GM13976 (cell line): ENCODE measurements around the gene PER1.

Experiments
- DNase-seq: peaks from one replicate; pipeline ENCODE4 v3.0.0; 2012; ENCODE audit warnings: low spot score
- in situ Hi-C: fragments of 300-500 bp; cut with MboI; formaldehyde crosslinking; loops from one replicate; pipeline ENCODE4 v1.12.0; 2022; ENCODE audit warnings: low sequenced_read_pairs, mixed read lengths, inconsistent platforms; ENCODE audit not compliant: unreplicated experiment
- TF ChIP-seq, protein P1 (sequence below): IDR thresholded peaks from 2 replicates; pipeline ENCODE4 v1.5.1; 2012; ENCODE audit warnings: borderline replicate concordance, mild to moderate bottlenecking; ENCODE audit not compliant: insufficient read depth; ENCODE audit errors: extremely low read depth, missing control alignments, control extremely low read depth

Gene PER1

DNA sequence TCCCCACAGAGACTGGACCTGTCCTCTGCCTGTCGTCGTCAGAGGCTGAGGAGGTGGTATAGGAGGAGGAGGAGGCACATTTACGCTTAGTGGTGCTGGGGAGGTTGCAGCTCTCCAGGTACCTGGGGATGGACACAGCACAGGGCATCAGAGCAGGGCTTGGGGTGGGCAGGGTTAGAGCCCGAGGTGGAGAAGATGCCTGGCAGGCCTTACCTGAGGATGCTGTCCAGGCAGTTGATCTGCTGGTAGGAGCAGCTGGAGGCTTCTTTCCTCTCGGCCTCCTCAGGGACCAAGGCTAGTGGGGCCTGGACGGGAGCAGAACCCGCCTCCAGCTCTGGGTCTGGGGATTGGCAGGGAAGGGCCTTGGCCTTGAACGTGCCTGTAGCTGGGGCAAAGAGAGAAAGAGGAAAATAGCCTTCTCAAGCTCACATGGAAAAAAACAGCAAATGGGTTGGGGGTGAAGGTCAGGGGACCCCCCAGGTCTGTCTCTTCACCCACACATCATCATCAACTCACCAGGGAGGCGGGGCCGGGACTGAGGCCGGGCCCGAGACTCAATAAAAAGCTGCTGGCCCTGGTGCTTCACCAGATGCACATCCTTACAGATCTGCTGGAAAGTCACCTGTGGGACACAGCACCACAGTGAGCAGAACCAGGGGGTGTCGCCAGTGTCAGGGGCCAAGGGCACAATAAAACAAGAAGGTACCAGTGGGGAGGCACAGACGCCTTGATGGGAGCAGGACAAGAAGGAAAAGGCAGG lies 5.6 kb downstream of the PER1 start:
- in situ Hi-C loops, result no loop called here
- TF ChIP-seq, protein P1, sequence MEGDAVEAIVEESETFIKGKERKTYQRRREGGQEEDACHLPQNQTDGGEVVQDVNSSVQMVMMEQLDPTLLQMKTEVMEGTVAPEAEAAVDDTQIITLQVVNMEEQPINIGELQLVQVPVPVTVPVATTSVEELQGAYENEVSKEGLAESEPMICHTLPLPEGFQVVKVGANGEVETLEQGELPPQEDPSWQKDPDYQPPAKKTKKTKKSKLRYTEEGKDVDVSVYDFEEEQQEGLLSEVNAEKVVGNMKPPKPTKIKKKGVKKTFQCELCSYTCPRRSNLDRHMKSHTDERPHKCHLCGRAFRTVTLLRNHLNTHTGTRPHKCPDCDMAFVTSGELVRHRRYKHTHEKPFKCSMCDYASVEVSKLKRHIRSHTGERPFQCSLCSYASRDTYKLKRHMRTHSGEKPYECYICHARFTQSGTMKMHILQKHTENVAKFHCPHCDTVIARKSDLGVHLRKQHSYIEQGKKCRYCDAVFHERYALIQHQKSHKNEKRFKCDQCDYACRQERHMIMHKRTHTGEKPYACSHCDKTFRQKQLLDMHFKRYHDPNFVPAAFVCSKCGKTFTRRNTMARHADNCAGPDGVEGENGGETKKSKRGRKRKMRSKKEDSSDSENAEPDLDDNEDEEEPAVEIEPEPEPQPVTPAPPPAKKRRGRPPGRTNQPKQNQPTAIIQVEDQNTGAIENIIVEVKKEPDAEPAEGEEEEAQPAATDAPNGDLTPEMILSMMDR, result no peak
- no peak for DNase-seq

DNA sequence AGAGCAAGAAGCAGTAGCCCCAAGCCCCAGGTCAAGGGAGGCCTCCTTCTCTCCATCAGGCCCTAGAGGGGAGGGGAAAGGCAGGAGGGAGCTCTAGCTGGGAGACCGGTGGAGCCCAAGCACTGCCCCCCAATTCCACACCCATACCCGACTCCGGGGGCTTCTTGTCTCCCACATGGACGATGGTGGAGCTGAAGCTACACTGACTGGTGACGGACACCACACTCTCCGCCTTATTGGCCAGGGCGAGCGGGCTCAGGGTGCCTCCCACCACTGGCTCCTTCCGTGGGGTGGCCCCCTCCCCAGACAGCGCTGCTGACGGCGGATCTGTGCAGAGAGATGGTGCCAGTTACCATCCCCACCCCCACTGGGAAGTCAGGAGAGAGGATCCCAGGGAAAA lies 6.4 kb downstream of the PER1 start:
- TF ChIP-seq, protein P1, result no peak
- no peak for DNase-seq
- in situ Hi-C loops, result no loop called here

DNA sequence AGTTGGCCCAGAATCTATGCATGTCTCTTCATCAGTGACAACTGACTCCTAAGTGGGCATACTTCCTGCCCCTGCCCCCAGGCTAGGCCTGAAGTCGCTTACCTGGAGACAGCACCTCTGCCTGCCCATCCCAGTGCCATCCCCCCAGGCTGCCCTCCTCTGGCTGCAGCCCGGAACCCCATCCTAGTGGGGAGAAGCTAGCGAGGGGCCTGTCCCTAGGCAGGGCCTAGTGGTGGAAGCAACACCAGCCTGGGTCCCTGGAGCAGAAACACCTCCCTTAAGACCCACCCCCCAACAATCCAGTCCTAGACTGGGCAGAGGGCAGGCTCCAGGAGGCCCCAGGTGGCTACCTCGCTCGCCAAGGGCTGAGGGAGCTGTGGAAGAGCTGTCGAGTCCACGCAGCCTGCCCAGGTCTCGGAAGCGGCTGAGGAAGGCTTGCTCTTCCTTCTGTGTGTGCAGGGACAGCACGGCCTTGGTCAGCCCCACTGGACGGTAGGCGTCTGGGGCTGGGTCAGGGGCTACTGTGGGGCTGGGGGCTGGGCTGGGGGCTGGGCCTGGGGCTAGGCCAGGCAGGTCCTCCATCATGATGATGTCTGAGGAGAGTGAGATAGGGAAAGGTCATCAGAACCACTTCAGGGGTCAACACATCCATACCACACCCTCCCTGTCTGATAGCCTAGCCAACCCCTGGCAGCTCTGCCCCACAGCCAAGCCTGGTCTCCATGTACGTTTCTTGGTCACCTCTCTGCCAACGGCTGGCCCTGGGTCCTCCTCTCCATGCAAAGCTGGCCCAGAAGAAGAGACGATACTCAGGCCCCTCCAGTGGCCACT lies 7.6 kb downstream of the PER1 start:
- in situ Hi-C loops, result no loop called here
- DNase-seq, result no peak
- TF ChIP-seq, protein P1, result no peak

DNA sequence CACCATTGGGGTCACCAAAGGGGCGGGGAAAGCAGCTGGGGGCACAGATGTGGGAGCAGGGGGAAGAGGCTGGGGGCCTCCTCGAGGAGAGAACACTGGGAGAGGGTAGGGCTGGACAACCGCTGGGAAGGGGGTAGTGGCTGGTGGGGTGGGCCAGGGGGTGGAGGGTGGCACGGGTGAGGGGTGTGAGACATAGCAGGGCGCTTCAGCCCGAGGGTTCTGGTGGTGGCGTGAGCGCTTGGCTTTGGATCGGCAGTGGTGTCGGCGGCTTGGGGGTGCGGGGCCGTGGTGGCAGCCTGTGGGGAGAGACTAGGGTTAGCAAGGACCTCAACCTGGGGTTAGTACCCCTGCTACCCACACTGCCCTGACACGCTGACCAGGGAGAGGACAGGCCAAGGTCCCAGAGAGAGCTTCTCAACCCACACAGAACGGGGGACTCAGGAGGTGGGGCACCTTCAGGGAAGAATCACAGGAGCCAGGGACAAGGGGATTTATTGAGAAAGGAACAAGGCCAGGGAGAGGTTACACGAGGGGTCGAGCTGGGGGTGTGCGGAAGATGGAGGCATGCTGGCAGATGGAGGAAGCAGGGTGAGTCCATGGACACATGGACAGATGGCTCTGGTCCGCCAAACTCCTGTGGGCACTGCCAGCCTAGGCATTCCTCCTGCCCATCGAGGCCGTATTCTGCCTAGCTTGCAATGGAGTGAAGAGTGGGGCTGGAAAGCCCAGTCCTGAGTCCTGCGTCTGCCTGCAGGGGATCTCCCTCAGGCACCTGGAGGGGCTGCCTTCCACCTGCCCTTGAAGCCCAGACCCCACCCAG lies 8.4 kb downstream of the PER1 start:
- no peak for DNase-seq
- TF ChIP-seq, protein P1, result no peak
- in situ Hi-C loops, result no loop called here

DNA sequence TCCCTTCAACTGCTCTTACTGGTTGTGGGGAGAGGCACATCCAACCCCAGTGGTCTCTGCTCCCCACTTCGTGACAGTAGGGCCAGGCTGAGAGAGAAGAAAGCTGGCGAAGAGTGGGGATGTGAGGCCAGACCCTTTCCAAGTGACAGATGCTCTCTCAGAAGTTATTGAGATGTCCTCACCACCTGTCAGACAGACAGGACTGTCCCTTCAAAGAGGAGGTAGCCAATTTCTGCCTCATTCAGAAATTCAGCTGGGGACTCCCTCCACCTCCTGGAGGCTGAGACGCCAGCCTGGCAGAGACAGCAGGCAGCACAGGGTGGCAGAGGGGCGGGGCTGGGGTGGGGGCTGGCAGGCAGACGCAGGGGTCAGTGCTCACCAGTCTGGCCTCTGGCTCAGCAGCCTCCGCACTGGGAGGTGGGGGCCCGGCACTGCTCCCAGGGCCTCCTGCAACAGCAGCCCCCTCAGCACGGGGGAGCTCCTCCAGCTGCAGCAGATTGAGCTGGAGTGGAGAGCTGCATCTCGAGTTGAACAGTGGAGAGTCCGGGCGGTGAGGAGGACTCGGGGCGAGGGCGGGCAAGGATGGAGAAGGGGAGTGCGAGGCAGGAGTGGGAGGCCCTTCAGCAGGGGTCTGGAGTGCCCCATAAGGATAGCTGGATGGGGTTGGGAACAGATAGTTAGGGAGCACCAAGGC lies 9.2 kb downstream of the PER1 start:
- TF ChIP-seq, protein P1, result no peak
- in situ Hi-C loops, result no loop called here
- no peak for DNase-seq
